GM18508 (cell line): ENCODE measurements around the gene GBP6.
"Not testable (repeated sequence)": the region's sequence is repeated elsewhere in the genome, so short reads cannot be mapped to it uniquely, and the experiment has no call there.

Source experiments
- ATAC-seq: cut with Tn5 transposase; IDR thresholded peaks from one replicate; pipeline ENCODE4 v1.9.1; 2021; ENCODE audit warnings: moderate number of reproducible peaks; ENCODE audit not compliant: insufficient read depth, unreplicated experiment

GBP6 gene

GRCh38 chr1:89367221-89367620, 3.4 kb downstream of the GBP6 start:
- ATAC-seq, result no peak

- ATAC-seq, result no peak
These were observed 5.5 kb downstream of the GBP6 start for GRCh38 chr1:89369331-89369730.

- not testable (repeated sequence) for ATAC-seq
These were observed 10.0 kb downstream of the GBP6 start for GRCh38 chr1:89373810-89374209.

GRCh38 chr1:89378001-89378400, 14.1 kb downstream of the GBP6 start:
- ATAC-seq, result no peak

GRCh38 chr1:89381618-89382017, 17.8 kb downstream of the GBP6 start:
- no peak for ATAC-seq

- no peak for ATAC-seq
These were observed 18.6 kb downstream of the GBP6 start for GRCh38 chr1:89382479-89382878.

GRCh38 chr1:89383185-89383584, 19.3 kb downstream of the GBP6 start:
- ATAC-seq, result no peak

GRCh38 chr1:89390707-89391106, 26.8 kb downstream of the GBP6 start:
- ATAC-seq, result no peak

GRCh38 chr1:89391686-89392085, 27.8 kb downstream of the GBP6 start:
- no peak for ATAC-seq

- no peak for ATAC-seq
These were observed 31.0 kb downstream of the GBP6 start for GRCh38 chr1:89394851-89395250.

- ATAC-seq, result no peak
These were observed 33.0 kb downstream of the GBP6 start for GRCh38 chr1:89396902-89397301.

GRCh38 chr1:89405275-89405929, 41.5 kb downstream of the GBP6 start:
- ATAC-seq, result no peak

- no peak for ATAC-seq
These were observed 43.5 kb downstream of the GBP6 start for GRCh38 chr1:89407360-89407759.

- not testable (repeated sequence) for ATAC-seq
These were observed 43.9 kb downstream of the GBP6 start for GRCh38 chr1:89407768-89408167.

- ATAC-seq, result no peak
These were observed 61.2 kb downstream of the GBP6 start for GRCh38 chr1:89425056-89425455.

- ATAC-seq, result no peak
These were observed 65.2 kb downstream of the GBP6 start for GRCh38 chr1:89429062-89429461.

GRCh38 chr1:89429681-89430080, 65.8 kb downstream of the GBP6 start:
- not testable (repeated sequence) for ATAC-seq

GRCh38 chr1:89433421-89433820, 69.6 kb downstream of the GBP6 start:
- ATAC-seq, result no peak

- ATAC-seq, result not testable (repeated sequence)
These were observed 70.4 kb downstream of the GBP6 start for GRCh38 chr1:89434058-89434780.
